K562 (cell line): ENCODE results near the gene CDSN. TPM values are rescaled to one million over a fixed set of nuclear protein-coding genes. Genes with fewer than 3 reads are reported as not detected.

ENCODE experiments used
- ATAC-seq: fragments of 200-7000 bp; cut with Tn5 transposase; 3 replicates; pipeline ENCODE4 v1.9.1; 2020; ENCODE audit warnings: moderate library complexity
- BruUV-seq: library from RNA; stranded (reverse); fragments of 400-500 nt; replicated peaks from 2 replicates; lab custom pipeline; 2021; lab: Mats Ljungman, UMichigan
- CTCF ChIA-PET: fragments of 300-600 bp; formaldehyde crosslinking; extraction: SDS; loops from one replicate; lab custom pipeline; 2021; ENCODE audit warnings: low intra/inter-chr PET ratio; lab: Yijun Ruan, JAX
- POLR2A ChIA-PET: fragments of 300-600, 350-650 bp; sonication (Branson Sonifier 250); formaldehyde crosslinking; extraction: SDS; loops from one replicate; lab custom pipeline; 2021; ENCODE audit warnings: antibody characterized with exemption, inconsistent platforms; lab: Yijun Ruan, JAX
- DNase-seq, 4 experiments: peaks; one replicate each; pipeline versions ENCODE4 v3.0.0 to v3.0.0-alpha.2; 2011 to 2018; ENCODE audit warnings: low spot score in 3 of 4, mixed read lengths in 3 of 4; ENCODE audit errors: extremely low read depth in 1 of 4
- FAIRE-seq: peaks from 2 replicates; lab custom pipeline; 2011; peaks lifted over from hg19 to GRCh38; lab: Jason Lieb, UNC
- H2AFZ ChIP-seq: 2 replicates; pipeline ENCODE4 v1.6.0; 2011; ENCODE audit warnings: low read depth, low read length, control low read depth, inconsistent platforms
- H3K27ac ChIP-seq: fragments of 200-600 bp; 3 replicates; pipeline ENCODE4 v1.8.0; 2011; ENCODE audit warnings: low read depth, mild to moderate bottlenecking, control low read depth, inconsistent platforms, low read length, moderate library complexity, mixed read lengths; ENCODE audit errors: extremely low read depth
- H3K27me3 ChIP-seq, 2 experiments: fragments of 300-600 bp in 1 of 2; 2 replicates in 1 of 2; 3 replicates in 1 of 2; pipeline versions ENCODE4 v1.6.0 to v1.8.0; 2011; ENCODE audit warnings: inconsistent platforms in 2 of 2, low read length in 2 of 2, mild to moderate bottlenecking in 1 of 2, mixed read lengths in 1 of 2, moderate library complexity in 1 of 2; ENCODE audit not compliant: control insufficient read depth in 2 of 2, insufficient read depth in 2 of 2
- H3K36me3 ChIP-seq: fragments of 300-600 bp; 3 replicates; pipeline ENCODE4 v1.8.0; 2011; ENCODE audit warnings: mild to moderate bottlenecking, low read length, inconsistent platforms; ENCODE audit not compliant: control insufficient read depth, insufficient read depth
- H3K4me1 ChIP-seq, 2 experiments: fragments of 200-600 bp in 1 of 2; replicated peaks in 1 of 2; 2 replicates in 1 of 2; 3 replicates in 1 of 2; pipeline versions ENCODE4 v1.5.1 to v1.8.0; 2011; ENCODE audit warnings: inconsistent platforms in 2 of 2, low read length in 2 of 2, mild to moderate bottlenecking in 1 of 2, mixed read lengths in 1 of 2, moderate library complexity in 1 of 2; ENCODE audit not compliant: control insufficient read depth in 2 of 2, insufficient read depth in 2 of 2
- H3K4me2 ChIP-seq: 2 replicates; pipeline ENCODE4 v1.6.1; 2011; ENCODE audit warnings: low read length, control low read depth, inconsistent platforms, mixed read lengths; ENCODE audit not compliant: insufficient read depth
- H3K4me3 ChIP-seq: fragments of 200-600 bp; sonication (generic), shearing (Covaris generic); 2 replicates; pipeline ENCODE4 v1.5.1; 2016; ENCODE audit warnings: control low read depth, inconsistent platforms
- H3K79me2 ChIP-seq: fragments of 200-600 bp; 3 replicates; pipeline ENCODE4 v1.8.0; 2011; ENCODE audit warnings: low read length, inconsistent platforms; ENCODE audit not compliant: control insufficient read depth, insufficient read depth
- H3K9ac ChIP-seq, 2 experiments: 2 replicates each; pipeline versions ENCODE4 v1.6.0 to v1.6.1; 2011; ENCODE audit warnings: low read depth in 2 of 2, low read length in 2 of 2, control low read depth in 1 of 2, inconsistent platforms in 1 of 2, mild to moderate bottlenecking in 1 of 2, mixed read lengths in 1 of 2; ENCODE audit not compliant: insufficient read depth in 1 of 2
- H3K9me1 ChIP-seq: one replicate; pipeline ENCODE4 v1.6.0; 2011; ENCODE audit warnings: inconsistent platforms, mild to moderate bottlenecking, low read length, moderate library complexity; ENCODE audit not compliant: control insufficient read depth, insufficient read depth
- H3K9me3 ChIP-seq: replicated peaks from 2 replicates; pipeline ENCODE4 v1.5.1; 2011; ENCODE audit warnings: low read depth, low read length, inconsistent platforms; ENCODE audit not compliant: control insufficient read depth, insufficient read depth
- H4K20me1 ChIP-seq: replicated peaks from 2 replicates; pipeline ENCODE4 v1.6.1; 2011; ENCODE audit warnings: low read length, inconsistent platforms, mixed read lengths; ENCODE audit not compliant: control insufficient read depth, insufficient read depth
- CC2D1A ChIP-seq: fragments of 450-650 bp; IDR thresholded peaks from 2 replicates; pipeline ENCODE4 v1.6.1; 2017; ENCODE audit warnings: mild to moderate bottlenecking
- HMGN3 ChIP-seq: IDR thresholded peaks from 2 replicates; pipeline ENCODE4 v1.6.1; 2011; ENCODE audit warnings: borderline replicate concordance, low read depth, mild to moderate bottlenecking, mixed read lengths, low read length; ENCODE audit not compliant: insufficient read length; ENCODE audit errors: extremely low read depth
- NR2C1 ChIP-seq, 2 experiments: fragments of 450-650 bp; IDR thresholded peaks; 2 replicates each; pipeline ENCODE4 v1.6.1; 2017; ENCODE audit warnings: mild to moderate bottlenecking in 2 of 2, antibody characterized with exemption in 1 of 2, inconsistent platforms in 1 of 2, missing compliant biosample characterization in 1 of 2, missing genetic modification characterization in 1 of 2
- WGBS: fragments of 100-300 bp; shearing (Covaris generic); methylation state at CpG from one replicate; pipeline ENCODE4 v1.1.6; 2016; ENCODE audit warnings: low coverage, mixed read lengths; ENCODE audit not compliant: insufficient coverage; ENCODE audit errors: missing lambda C conversion rate; 5-methylcytosine and 5-hydroxymethylcytosine counted together
- in situ Hi-C: fragments of 300-500 bp; cut with MboI; formaldehyde crosslinking; loops from 4 replicates; pipeline ENCODE4 v1.15.0; 2018; ENCODE audit warnings: inconsistent platforms, mixed read lengths
- intact Hi-C: fragments of 100-400 bp; cut with micrococcal nuclease; formaldehyde crosslinking; loops from 2 replicates; pipeline ENCODE4 v1.14.2; 2022
- polyA plus RNA-seq, 8 experiments: library from polyadenylated mRNA; depleted of rRNA in 4 of 8; stranded (reverse) in 5 of 8; unstranded in 3 of 8; fragments of >200 nt; fragmentation: Nextera tagmentation in 2 of 8; fragmentation: Illumina TruSeq in 1 of 8; extraction: Ambion mirVana in 2 of 8; extraction: Trizol in 1 of 8; gene quantifications; 2 replicates each; pipeline versions ENCODE4 v1.2.1 to v1.2.3, GENCODE V29; 2011 to 2014; ENCODE audit warnings: inconsistent platforms in 1 of 8, missing spikeins in 1 of 8
- total RNA-seq, 7 experiments: library from RNA; depleted of rRNA in 6 of 7; stranded (reverse); fragments of >200 nt in 6 of 7; fragmentation: Illumina TruSeq in 2 of 7; extraction: Trizol in 2 of 7; gene quantifications; 2 replicates each; pipeline versions ENCODE4 v1.2.1 to v1.2.3, GENCODE V29; 2011 to 2021; ENCODE audit warnings: low replicate concordance in 1 of 7
- TF ChIP-seq, protein P1 (sequence below): sonication (generic); formaldehyde crosslinking; IDR thresholded peaks from 2 replicates; pipeline ENCODE4 v1.8.0; 2023; ENCODE audit warnings: mild to moderate bottlenecking, missing genetic modification reagents
- TF ChIP-seq, protein P2 (sequence below): IDR thresholded peaks from 2 replicates; pipeline ENCODE4 v1.6.1; 2016; ENCODE audit warnings: missing genetic modification characterization, missing compliant biosample characterization
- TF ChIP-seq, protein P3 (sequence below): fragments of 250-450 bp; sonication (Bioruptor Pico); IDR thresholded peaks from 2 replicates; pipeline ENCODE4 v1.8.0; 2022; ENCODE audit warnings: inconsistent platforms, mild to moderate bottlenecking, moderate library complexity, borderline replicate concordance
- TF ChIP-seq, protein P4 (sequence below): fragments of 450-650 bp; formaldehyde crosslinking; IDR thresholded peaks from 2 replicates; pipeline ENCODE4 v1.4.0; 2020; ENCODE audit warnings: mild to moderate bottlenecking, moderate library complexity
- TF ChIP-seq, protein P5 (sequence below), 2 experiments: IDR thresholded peaks; 2 replicates each; pipeline ENCODE4 v1.6.1; 2012; ENCODE audit warnings: improper control_type of control experiment in 2 of 2, low read depth in 2 of 2, low read length in 2 of 2, borderline replicate concordance in 1 of 2

CDSN gene
- total and polyA plus RNA-seq, 9 of the 15 experiments (the other 6 are each of a cell fraction or from before 2014, with no cell fraction given) = not detected

DNA sequence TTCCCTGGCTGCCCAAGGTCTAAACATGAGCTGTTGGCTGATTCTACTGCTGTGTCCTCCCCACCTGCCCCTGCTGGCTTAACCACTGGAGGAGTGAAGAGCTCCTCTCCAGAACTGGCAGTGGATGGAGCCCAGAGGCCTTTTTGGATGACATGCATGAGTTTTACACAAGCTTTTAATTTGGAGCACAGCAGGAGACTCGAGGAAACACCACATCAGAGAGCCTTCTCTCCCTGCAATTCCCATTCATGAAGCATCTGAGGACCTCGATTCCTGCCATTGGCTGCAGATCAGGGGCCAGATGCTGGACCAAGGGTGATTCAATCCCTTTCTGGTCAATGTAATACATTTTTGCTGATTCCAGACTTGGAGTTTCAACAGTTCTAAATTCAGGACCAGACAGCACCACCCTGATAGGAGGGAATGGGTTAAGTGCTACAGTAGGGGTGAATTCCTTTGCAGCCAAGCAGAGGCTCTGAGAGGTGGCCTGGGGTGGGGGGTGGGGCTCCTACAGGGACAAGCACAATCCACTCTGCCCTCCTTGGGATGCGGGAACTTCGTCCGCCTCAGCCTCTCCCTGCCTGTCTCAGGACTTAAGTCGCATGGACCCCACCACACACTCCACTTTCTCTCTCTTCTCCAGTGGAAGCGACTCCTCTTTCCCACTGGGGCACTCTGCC, 6.2 kb downstream of the CDSN start:
- Histone ChIP-seq H3K79me2 (no peaks in the 10 kb centered on the region), H3K27ac (no peak overlapping the region), H4K20me1 (no peaks in the 10 kb centered on the region; the same call in 1 of the 2 replicates), H3K27me3 (peaks cover 66 to 88% of the 10 kb centered on the region in 2 experiments), H3K36me3 (no peaks in the 10 kb centered on the region), H3K9me3 (no peaks in the 10 kb centered on the region), H3K9me1 (no peaks in the 10 kb centered on the region), H3K4me3 (no peak overlapping the region), H3K4me2 (no peak overlapping the region), H3K4me1 (no peaks in the 10 kb centered on the region; a peak in 2 of 5 replicates), H2AFZ (0 out of 2 replicates have a peak overlapping the region, but pooled peaks have one; percentile 6), H3K9ac (0 out of 4 replicates have a peak overlapping the region, but pooled peaks of 1 of the 2 experiments have one; percentile 37)
- no peak for DNase-seq
- no peak for ATAC-seq
- ChIA-PET POLR2A (interaction anchor here (0.8 to 1.8 kb wide), 2 partner anchors 20 to 36 kb away, joined by 4 read pairs; no protein-coding TSS in a partner anchor), CTCF (interaction anchor here (0.6 kb wide), 1 partner anchor 383 kb away, joined by 3 read pairs; no protein-coding TSS in a partner anchor)
- WGBS = 1% methylated on average over 7 of the region's 7 CpGs
- FAIRE-seq = no peak
- in situ Hi-C loops (no loop called here), intact Hi-C loops (no loop called here)
- BruUV-seq = no TSS peak
- TF ChIP-seq, protein P1, sequence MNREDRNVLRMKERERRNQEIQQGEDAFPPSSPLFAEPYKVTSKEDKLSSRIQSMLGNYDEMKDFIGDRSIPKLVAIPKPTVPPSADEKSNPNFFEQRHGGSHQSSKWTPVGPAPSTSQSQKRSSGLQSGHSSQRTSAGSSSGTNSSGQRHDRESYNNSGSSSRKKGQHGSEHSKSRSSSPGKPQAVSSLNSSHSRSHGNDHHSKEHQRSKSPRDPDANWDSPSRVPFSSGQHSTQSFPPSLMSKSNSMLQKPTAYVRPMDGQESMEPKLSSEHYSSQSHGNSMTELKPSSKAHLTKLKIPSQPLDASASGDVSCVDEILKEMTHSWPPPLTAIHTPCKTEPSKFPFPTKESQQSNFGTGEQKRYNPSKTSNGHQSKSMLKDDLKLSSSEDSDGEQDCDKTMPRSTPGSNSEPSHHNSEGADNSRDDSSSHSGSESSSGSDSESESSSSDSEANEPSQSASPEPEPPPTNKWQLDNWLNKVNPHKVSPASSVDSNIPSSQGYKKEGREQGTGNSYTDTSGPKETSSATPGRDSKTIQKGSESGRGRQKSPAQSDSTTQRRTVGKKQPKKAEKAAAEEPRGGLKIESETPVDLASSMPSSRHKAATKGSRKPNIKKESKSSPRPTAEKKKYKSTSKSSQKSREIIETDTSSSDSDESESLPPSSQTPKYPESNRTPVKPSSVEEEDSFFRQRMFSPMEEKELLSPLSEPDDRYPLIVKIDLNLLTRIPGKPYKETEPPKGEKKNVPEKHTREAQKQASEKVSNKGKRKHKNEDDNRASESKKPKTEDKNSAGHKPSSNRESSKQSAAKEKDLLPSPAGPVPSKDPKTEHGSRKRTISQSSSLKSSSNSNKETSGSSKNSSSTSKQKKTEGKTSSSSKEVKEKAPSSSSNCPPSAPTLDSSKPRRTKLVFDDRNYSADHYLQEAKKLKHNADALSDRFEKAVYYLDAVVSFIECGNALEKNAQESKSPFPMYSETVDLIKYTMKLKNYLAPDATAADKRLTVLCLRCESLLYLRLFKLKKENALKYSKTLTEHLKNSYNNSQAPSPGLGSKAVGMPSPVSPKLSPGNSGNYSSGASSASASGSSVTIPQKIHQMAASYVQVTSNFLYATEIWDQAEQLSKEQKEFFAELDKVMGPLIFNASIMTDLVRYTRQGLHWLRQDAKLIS (CRISPR knock-in tag) = no peak
- TF ChIP-seq, protein P2, sequence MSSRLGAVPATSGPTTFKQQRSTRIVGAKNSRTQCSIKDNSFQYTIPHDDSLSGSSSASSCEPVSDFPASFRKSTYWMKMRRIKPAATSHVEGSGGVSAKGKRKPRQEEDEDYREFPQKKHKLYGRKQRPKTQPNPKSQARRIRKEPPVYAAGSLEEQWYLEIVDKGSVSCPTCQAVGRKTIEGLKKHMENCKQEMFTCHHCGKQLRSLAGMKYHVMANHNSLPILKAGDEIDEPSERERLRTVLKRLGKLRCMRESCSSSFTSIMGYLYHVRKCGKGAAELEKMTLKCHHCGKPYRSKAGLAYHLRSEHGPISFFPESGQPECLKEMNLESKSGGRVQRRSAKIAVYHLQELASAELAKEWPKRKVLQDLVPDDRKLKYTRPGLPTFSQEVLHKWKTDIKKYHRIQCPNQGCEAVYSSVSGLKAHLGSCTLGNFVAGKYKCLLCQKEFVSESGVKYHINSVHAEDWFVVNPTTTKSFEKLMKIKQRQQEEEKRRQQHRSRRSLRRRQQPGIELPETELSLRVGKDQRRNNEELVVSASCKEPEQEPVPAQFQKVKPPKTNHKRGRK (tag) = no peak
- TF ChIP-seq, protein P3, sequence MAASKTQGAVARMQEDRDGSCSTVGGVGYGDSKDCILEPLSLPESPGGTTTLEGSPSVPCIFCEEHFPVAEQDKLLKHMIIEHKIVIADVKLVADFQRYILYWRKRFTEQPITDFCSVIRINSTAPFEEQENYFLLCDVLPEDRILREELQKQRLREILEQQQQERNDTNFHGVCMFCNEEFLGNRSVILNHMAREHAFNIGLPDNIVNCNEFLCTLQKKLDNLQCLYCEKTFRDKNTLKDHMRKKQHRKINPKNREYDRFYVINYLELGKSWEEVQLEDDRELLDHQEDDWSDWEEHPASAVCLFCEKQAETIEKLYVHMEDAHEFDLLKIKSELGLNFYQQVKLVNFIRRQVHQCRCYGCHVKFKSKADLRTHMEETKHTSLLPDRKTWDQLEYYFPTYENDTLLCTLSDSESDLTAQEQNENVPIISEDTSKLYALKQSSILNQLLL (CRISPR knock-in tag) = no peak
- TF ChIP-seq NR2C1 (IDR thresholded peaks at IDR 0.05) = no peak
- TF ChIP-seq NR2C1 (tag; IDR thresholded peaks at IDR 0.05) = no peak
- TF ChIP-seq, protein P4, sequence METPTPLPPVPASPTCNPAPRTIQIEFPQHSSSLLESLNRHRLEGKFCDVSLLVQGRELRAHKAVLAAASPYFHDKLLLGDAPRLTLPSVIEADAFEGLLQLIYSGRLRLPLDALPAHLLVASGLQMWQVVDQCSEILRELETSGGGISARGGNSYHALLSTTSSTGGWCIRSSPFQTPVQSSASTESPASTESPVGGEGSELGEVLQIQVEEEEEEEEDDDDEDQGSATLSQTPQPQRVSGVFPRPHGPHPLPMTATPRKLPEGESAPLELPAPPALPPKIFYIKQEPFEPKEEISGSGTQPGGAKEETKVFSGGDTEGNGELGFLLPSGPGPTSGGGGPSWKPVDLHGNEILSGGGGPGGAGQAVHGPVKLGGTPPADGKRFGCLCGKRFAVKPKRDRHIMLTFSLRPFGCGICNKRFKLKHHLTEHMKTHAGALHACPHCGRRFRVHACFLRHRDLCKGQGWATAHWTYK = no peak
- no peak for TF ChIP-seq HMGN3
- no peak for TF ChIP-seq CC2D1A
- TF ChIP-seq, protein P5, sequence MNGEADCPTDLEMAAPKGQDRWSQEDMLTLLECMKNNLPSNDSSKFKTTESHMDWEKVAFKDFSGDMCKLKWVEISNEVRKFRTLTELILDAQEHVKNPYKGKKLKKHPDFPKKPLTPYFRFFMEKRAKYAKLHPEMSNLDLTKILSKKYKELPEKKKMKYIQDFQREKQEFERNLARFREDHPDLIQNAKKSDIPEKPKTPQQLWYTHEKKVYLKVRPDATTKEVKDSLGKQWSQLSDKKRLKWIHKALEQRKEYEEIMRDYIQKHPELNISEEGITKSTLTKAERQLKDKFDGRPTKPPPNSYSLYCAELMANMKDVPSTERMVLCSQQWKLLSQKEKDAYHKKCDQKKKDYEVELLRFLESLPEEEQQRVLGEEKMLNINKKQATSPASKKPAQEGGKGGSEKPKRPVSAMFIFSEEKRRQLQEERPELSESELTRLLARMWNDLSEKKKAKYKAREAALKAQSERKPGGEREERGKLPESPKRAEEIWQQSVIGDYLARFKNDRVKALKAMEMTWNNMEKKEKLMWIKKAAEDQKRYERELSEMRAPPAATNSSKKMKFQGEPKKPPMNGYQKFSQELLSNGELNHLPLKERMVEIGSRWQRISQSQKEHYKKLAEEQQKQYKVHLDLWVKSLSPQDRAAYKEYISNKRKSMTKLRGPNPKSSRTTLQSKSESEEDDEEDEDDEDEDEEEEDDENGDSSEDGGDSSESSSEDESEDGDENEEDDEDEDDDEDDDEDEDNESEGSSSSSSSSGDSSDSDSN (IDR thresholded peaks at IDR 0.05; ENCODE audit: borderline replicate concordance in 1 of 2, low read depth in 2 of 2, low read length in 2 of 2) = no peak
